DND-41 (cell line): ENCODE results near the gene RABL6.

Source experiments
- ATAC-seq: fragments of 200-7000 bp; cut with Tn5 transposase; 3 replicates; pipeline ENCODE4 v1.9.1; 2021; ENCODE audit warnings: low read depth; ENCODE audit not compliant: insufficient read depth
- DNase-seq: peaks from one replicate; pipeline ENCODE4 v3.0.0-alpha.2; 2020
- H2AFZ ChIP-seq: 2 replicates; pipeline ENCODE4 v1.6.0; 2012; ENCODE audit warnings: low read depth, low read length
- H3K27ac ChIP-seq: 2 replicates; pipeline ENCODE4 v1.5.1; 2012; ENCODE audit warnings: low read length, inconsistent platforms
- H3K27me3 ChIP-seq: fragments of 200-600 bp; sonication (generic); 2 replicates; pipeline ENCODE4 v1.6.0; 2012; ENCODE audit warnings: low read length, mild to moderate bottlenecking, inconsistent platforms; ENCODE audit not compliant: insufficient read depth, poor library complexity
- H3K36me3 ChIP-seq: 2 replicates; pipeline ENCODE4 v1.5.1; 2012; ENCODE audit warnings: low read length, inconsistent platforms; ENCODE audit not compliant: insufficient read depth
- H3K4me1 ChIP-seq: 2 replicates; pipeline ENCODE4 v1.5.1; 2012; ENCODE audit warnings: mild to moderate bottlenecking, low read length; ENCODE audit not compliant: insufficient read depth
- H3K4me2 ChIP-seq: 2 replicates; pipeline ENCODE4 v1.6.0; 2012; ENCODE audit warnings: mild to moderate bottlenecking, moderate library complexity, low read length, inconsistent platforms; ENCODE audit not compliant: insufficient read depth
- H3K4me3 ChIP-seq, 2 experiments: fragments of 200-600 bp in 1 of 2; shearing (Covaris generic) in 1 of 2; 2 replicates each; pipeline ENCODE4 v1.5.1; 2012 to 2016; ENCODE audit warnings: inconsistent platforms in 2 of 2, low read length in 2 of 2, mild to moderate bottlenecking in 2 of 2, low read depth in 1 of 2, moderate library complexity in 1 of 2
- H3K79me2 ChIP-seq: 2 replicates; pipeline ENCODE4 v1.6.0; 2012; ENCODE audit warnings: low read length, inconsistent platforms; ENCODE audit not compliant: insufficient read depth
- H3K9ac ChIP-seq: 2 replicates; pipeline ENCODE4 v1.6.0; 2012; ENCODE audit warnings: low read depth, mild to moderate bottlenecking, inconsistent platforms, low read length, moderate library complexity
- H3K9me3 ChIP-seq: 2 replicates; pipeline ENCODE4 v1.5.1; 2012; ENCODE audit warnings: low read length, moderate library complexity, mild to moderate bottlenecking, inconsistent platforms; ENCODE audit not compliant: insufficient read depth, severe bottlenecking
- H4K20me1 ChIP-seq: 2 replicates; pipeline ENCODE4 v1.6.0; 2012; ENCODE audit warnings: low read length; ENCODE audit not compliant: insufficient read depth
- EZH2 ChIP-seq: IDR thresholded peaks from 3 replicates; pipeline ENCODE4 v1.6.1; 2012; ENCODE audit warnings: borderline replicate concordance, low read depth, mild to moderate bottlenecking, moderate library complexity, low read length, inconsistent platforms; ENCODE audit not compliant: severe bottlenecking
- TF ChIP-seq, protein P1 (sequence below): IDR thresholded peaks from 2 replicates; pipeline ENCODE4 v1.5.1; 2012; ENCODE audit warnings: borderline replicate concordance, low read length, moderate library complexity, mild to moderate bottlenecking; ENCODE audit not compliant: poor library complexity, severe bottlenecking; ENCODE audit errors: extremely low read depth

RABL6 gene

DNA sequence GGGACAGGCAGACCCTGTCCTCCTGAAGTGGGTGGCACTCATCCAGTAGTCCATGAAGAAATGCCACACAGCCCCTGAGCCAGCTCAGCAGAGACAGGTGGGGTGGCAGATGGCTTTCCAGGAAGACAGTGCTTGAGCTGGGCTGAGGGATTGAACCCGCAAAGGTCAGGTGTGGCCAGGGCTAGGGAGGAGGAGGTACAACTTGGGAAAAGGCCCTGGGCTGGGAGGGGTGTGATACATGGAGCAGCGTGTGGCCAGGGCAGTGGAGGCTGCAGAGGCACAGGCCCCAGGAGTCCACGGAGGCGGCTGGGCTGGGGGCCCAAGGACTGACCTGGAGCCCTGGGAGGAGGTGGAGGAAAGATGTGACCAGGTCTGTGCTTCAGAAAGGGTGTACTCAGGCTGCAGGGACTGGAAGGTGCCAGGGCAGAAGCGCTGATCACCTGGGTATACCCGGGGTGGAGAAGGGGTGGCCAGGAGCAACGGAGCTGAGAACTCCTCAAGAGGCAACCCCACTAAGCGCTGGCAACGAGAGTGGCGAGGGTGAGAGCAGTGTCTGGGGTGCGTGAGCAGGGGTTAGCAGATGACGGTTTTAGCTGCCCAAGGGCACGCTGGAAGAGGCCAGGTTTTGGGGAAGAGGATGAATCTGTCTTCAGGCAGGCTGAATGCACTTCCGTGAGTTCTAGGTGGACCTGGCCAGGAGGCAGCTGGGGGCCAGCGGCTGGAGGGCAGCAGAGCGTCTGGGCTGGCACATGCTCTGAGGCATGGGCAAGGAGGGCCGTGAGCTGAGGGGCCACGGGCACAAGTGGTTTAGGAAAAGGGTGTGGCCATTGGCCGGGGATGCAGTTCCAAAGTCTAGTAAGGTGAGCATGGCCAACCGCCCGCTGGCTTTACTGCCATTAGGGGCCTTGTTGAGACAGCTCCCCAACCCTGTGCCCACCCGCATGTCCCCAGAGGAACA, 3.9 kb upstream of the RABL6 start:
- H3K9me3 ChIP-seq, result no peaks in the 10 kb centered on the region
- H3K27ac ChIP-seq, result no peak overlapping the region
- H3K79me2 ChIP-seq, result peaks cover 18% of the 10 kb centered on the region
- ATAC-seq (no peak), DNase-seq (no peak)
- peaks cover 42% of the 10 kb centered on the region for H3K4me1 ChIP-seq
- H3K4me2 ChIP-seq, result no peak overlapping the region
- H2AFZ ChIP-seq, result no peak overlapping the region
- TF ChIP-seq, protein P1, sequence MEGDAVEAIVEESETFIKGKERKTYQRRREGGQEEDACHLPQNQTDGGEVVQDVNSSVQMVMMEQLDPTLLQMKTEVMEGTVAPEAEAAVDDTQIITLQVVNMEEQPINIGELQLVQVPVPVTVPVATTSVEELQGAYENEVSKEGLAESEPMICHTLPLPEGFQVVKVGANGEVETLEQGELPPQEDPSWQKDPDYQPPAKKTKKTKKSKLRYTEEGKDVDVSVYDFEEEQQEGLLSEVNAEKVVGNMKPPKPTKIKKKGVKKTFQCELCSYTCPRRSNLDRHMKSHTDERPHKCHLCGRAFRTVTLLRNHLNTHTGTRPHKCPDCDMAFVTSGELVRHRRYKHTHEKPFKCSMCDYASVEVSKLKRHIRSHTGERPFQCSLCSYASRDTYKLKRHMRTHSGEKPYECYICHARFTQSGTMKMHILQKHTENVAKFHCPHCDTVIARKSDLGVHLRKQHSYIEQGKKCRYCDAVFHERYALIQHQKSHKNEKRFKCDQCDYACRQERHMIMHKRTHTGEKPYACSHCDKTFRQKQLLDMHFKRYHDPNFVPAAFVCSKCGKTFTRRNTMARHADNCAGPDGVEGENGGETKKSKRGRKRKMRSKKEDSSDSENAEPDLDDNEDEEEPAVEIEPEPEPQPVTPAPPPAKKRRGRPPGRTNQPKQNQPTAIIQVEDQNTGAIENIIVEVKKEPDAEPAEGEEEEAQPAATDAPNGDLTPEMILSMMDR, result no peak
- TF ChIP-seq EZH2, result no peak
- H3K4me3 ChIP-seq, result no peak overlapping the region
- peaks cover 10% of the 10 kb centered on the region; the same call in 1 of the 2 replicates for H3K36me3 ChIP-seq
- H3K27me3 ChIP-seq, result peaks cover 24% of the 10 kb centered on the region
- H4K20me1 ChIP-seq, result peaks cover 17% of the 10 kb centered on the region; the same call in 1 of the 2 replicates
- H3K9ac ChIP-seq, result no peak overlapping the region

GRCh38 chr9:136804509-136805206, 3.1 kb upstream of the RABL6 start:
- Histone ChIP-seq H3K4me3 (no peak overlapping the region), H2AFZ (no peak overlapping the region), H3K9me3 (no peaks in the 10 kb centered on the region), H3K27me3 (peaks cover 16% of the 10 kb centered on the region), H3K79me2 (peaks cover 26% of the 10 kb centered on the region), H4K20me1 (peaks cover 14% of the 10 kb centered on the region), H3K27ac (no peak overlapping the region), H3K36me3 (peaks cover 12% of the 10 kb centered on the region), H3K9ac (no peak overlapping the region), H3K4me1 (peaks cover 42% of the 10 kb centered on the region), H3K4me2 (no peak overlapping the region)
- ATAC-seq (no peak), DNase-seq (no peak)
- TF ChIP-seq, protein P1, result no peak
- no peak for TF ChIP-seq EZH2

GRCh38 chr9:136805207-136805740, 2.5 kb upstream of the RABL6 start:
- no peak for TF ChIP-seq EZH2
- TF ChIP-seq, protein P1, result no peak
- H3K9me3 ChIP-seq, result no peaks in the 10 kb centered on the region
- H3K4me2 ChIP-seq, result peak overlapping the region; percentile 95; the same call in 1 of the 2 replicates
- peaks cover 18% of the 10 kb centered on the region for H3K36me3 ChIP-seq
- H4K20me1 ChIP-seq, result peaks cover 18% of the 10 kb centered on the region; the same call in 1 of the 2 replicates
- no peak overlapping the region for H3K4me3 ChIP-seq
- no peak overlapping the region for H3K27ac ChIP-seq
- DNase-seq (no peak), ATAC-seq (no peak)
- peaks cover 41% of the 10 kb centered on the region for H3K4me1 ChIP-seq
- H3K79me2 ChIP-seq, result peaks cover 32% of the 10 kb centered on the region
- H2AFZ ChIP-seq, result no peak overlapping the region
- peaks cover 10% of the 10 kb centered on the region for H3K27me3 ChIP-seq
- H3K9ac ChIP-seq, result no peak overlapping the region
